Sciatic nerve (tissue), 2 donors: ENCODE measurements around the gene PIP5K1B. TPM values are rescaled to one million over a fixed set of nuclear protein-coding genes. Genes with fewer than 3 reads are reported as not detected.

Source experiments
- ATAC-seq: fragments of 200-7000 bp; cut with Tn5 transposase; one replicate; pipeline ENCODE4 v1.9.1; 2020; ENCODE audit warnings: mild to moderate bottlenecking, moderate library complexity
- DNase-seq: peaks from one replicate; pipeline ENCODE4 v3.0.0-alpha.2; 2020; ENCODE audit warnings: low spot score
- intact Hi-C: fragments of 100-400 bp; cut with DNase I; formaldehyde crosslinking; loops from one replicate; pipeline ENCODE4 v1.14.2; 2022
- total RNA-seq: library from RNA; stranded (reverse); fragmentation: NEBNext Ultra II Directional; extraction: Animal tissue kit (Norgen Biotek cat#: 25700); gene quantifications from one replicate; pipeline ENCODE4 v1.2.1, GENCODE V29; 2021
- donor health status: DM: no; HTN: no; CAD: no.
- donor health status: DM: no; HTN: no; CAD: no.

Gene PIP5K1B
- total RNA-seq, 1 donor from 2014 or later: 2.0 TPM

DNA sequence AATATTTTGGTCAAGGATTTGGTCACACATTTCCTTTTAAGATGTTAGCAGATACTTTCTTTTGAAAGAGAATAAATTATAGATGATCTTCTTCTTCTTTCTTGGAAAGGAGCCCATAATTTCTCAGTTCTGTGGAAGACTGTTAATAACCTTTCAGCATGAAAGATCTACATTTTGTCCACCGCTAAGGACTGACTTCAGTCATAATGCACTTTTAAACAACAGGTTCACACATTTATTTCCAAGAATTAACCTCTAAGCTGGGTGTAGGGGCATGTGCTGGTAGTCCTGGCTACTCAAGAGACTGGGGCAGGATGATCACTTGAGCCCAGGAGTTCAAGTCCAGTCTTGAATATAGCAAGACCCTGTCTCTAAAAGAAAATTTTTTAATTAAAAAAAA, 215.9 kb downstream of the PIP5K1B start:
- ATAC-seq (no peak), DNase-seq (no peak)
- intact Hi-C loops: no loop called here

DNA sequence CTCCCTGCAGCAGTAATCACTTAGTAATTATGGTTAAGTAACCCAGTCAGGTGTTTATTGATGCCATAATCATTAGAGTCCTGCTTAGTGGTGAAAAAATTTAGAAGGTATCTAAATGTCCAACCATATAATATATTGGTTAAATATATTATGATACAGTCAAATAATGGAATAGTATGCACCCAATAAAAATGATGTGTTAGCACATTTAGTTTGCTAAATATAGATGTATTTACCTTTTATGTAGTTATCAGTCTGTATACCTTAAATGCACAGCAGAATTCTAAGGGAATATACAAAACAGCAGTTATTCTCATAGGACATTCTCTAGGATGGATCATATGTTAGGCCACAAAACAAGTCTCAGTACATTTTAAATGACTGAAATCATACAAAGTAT, 218.4 kb downstream of the PIP5K1B start:
- DNase-seq (no peak), ATAC-seq (no peak)
- intact Hi-C loops: no loop called here

DNA sequence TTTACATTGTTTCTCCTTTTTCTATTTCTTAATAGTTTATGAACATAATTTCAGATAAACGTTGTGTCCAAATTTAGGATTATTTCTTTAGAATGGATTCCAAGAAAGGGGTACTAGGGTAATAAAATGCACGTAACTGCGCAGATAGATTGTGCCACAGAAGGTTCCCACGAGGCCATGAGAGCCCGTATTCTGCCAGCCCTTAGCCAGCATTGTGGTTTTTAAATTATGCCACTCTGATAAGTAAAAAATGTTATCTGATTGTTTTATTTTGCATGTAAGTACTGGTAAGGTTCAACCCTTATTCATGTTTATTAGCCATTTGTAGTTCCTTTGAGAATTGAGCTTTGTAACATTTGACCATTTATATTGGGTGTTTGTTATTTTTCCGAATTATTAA, 220.1 kb downstream of the PIP5K1B start:
- intact Hi-C loops: no loop called here
- DNase-seq: no peak

DNA sequence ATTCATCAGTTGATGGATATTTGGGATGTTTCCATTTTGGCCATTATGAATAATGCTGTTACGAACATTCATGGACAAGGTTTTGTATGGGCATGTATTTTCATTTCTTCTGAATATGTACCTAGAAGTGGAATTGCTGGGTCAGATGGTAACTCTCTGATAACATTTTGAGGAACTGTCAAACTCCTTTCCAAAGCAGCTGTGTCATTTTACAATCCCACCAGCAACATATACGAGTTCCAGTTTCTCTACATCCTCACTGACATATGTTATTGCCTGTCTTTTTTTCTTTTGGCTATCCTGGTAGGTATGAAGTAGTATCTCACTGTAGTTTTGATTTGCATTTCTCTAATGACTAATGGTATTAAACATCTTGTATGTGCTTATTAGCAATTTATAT, 222.1 kb downstream of the PIP5K1B start:
- intact Hi-C loops: no loop called here
- no peak for DNase-seq
- ATAC-seq: no peak

More for the DNA sequence above, 220.1 kb downstream of the PIP5K1B start:
- ATAC-seq: no peak

DNA sequence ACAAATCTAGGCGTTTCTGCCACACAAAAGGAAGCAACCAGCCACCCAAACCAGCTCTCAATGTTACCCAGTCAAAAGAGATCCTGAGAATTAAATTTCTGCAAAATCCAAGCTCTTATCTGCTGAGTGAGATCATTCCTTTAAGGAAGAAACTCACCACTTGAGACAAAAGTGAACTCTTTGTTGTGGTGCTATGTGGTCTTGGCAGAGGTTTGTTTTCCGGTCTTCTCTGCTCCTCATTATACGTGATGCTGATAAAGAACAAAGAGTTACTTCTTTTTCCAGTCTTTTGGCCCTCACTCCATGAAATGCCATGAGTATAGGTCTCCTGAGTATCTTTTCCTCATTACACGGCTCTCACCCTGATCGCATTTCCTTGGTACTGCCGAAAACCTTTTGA, 226.8 kb downstream of the PIP5K1B start:
- intact Hi-C loops: no loop called here
- DNase-seq (no peak), ATAC-seq (peak; percentile 39)

DNA sequence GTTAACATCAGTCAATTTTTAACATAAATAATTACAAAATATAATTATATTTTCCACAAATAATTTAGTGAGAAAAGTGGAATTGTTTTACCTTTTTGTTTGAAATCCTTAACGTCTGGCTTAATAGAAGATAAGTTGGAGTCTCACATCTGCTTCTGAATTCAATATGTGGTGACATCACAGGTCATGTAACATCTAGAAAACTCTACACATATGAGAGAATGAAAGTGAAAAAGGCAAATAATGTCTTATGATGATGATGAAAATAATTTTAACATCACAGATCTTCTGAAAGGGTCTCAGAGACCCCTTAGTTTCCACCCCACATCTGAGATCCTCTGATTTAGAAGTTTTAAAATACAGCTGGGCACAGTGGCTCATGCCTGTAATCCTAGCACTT, 227.4 kb downstream of the PIP5K1B start:
- intact Hi-C loops: no loop called here
- ATAC-seq (no peak), DNase-seq (no peak)

DNA sequence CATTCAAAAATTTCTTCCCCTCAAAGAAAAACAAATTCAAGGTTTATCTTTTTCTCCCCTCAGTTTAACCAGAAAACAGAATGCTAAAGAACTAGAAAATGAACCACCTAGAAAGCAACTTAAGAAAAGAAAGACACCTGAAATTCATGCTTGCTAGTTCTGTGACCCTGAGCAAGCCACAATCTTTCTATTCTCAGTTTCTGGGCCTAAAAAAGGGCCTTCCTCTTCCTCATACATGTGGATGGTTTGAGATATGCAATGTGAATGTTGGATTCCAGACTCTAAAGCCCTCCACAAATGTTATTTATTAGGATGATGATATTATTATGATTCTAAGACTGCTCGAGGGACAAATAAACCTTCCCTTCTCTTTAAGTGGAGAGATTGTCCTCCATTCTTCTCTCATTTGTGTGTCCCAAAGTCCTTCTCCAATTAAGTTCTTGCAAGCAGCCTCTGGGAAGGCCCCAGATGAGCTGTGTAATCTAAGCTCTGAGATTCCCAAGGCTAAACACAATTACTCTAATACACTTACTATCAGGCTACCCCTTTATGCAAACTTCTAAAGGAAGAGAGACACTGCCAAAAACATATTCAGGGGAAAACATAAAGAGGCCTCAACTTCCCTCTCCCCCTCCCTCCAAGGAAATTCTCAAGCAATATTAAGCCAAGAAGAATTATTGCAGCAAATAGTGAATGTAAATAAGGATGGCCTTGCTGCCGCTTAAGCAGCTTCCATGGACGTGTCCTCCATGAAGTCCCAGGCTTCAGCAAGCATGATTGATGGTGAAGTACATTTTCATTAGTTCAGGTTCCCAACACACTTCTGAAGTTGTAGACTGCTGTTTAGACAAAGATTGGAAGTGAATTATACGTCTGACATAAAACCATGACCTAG, 228.6 kb downstream of the PIP5K1B start:
- no peak for ATAC-seq
- no peak for DNase-seq
- intact Hi-C loops: no loop called here

DNA sequence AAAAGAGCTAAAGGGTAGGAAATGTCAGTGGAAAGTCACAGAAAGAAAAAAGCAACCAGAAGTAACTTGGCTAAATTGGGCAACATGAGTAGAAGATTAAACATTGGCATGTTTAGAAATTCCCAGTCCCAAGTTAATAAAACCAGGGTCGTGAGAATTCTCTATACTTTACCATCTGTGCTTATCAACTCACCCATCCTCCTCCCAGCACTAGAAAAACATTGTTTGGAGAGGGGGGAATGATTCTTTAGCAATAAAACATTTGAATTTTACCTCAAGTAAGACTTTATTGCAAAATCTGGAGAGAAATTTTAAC, 229.2 kb downstream of the PIP5K1B start:
- intact Hi-C loops: no loop called here
- DNase-seq: no peak
- ATAC-seq: no peak

DNA sequence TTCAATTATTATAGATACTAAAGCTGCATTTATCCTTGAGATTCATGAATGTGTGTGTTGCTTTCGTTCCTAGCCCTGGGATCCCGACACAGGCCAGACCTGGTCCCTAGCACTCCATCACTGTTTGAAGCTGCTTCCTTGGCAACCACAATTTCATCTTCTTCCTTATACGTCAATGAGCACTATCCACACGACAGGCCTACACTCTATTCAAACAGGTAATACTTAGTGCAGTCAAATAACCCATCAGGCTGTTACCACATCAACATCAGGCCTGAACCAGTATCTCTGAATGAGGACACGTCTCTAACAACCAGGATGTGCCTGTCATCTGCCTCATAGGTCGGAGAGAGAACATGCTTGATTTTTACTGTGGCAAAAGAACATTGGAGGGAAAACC, 235.5 kb downstream of the PIP5K1B start:
- intact Hi-C loops: no loop called here
- DNase-seq (no peak), ATAC-seq (no peak)

DNA sequence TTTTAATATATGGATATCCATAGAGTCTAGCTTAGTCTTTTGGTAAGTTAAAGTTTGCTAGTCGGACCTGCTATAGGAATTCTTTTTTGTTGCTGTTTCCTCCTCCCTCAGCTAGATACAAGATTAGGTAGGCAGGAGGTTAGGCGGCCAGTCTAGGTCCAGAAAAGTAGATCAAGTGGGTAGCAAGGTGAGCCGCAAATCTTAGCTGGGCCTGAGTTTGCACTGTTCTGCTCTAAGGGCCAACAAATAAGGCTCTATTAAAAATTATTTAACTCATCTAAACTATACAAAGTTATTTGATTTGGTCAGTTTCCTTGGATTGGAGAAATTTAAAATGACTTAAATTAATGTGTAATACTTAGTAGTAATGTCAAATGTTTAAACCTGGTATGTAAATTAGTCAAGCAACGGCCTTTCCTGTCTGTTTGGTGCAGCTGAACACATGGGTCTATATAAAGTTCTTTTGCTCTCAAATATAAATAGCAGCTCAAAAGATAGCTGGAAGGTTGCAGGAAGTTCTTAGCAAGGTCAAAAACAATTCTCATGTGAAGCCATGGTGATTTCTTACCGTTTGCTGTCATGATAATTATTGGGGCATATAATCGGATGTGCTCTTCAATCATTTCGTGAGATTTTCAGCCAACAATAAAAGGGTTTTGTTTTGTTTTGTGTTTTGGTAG, 236.9 kb downstream of the PIP5K1B start:
- intact Hi-C loops: no loop called here
- DNase-seq: no peak
- no peak for ATAC-seq

DNA sequence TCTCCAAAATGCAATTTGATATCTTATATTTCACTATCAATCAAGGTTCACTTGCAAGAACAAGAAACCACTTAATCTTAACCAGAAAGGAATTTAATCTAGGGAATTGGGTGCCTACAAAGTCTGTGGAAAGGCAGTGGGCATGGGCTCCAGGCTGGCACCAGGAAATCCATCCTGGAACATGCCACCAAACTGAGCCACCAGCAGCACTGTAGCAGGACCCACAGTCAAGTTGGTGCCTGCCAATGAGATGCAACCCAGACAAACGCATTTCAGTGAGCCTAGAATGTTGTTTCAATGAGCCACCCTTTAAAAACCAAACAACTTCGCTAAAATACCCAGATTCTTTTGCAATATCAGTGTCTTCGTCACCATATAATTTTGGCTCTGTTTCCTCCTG, 237.8 kb downstream of the PIP5K1B start:
- DNase-seq (no peak), ATAC-seq (no peak)
- intact Hi-C loops: no loop called here

DNA sequence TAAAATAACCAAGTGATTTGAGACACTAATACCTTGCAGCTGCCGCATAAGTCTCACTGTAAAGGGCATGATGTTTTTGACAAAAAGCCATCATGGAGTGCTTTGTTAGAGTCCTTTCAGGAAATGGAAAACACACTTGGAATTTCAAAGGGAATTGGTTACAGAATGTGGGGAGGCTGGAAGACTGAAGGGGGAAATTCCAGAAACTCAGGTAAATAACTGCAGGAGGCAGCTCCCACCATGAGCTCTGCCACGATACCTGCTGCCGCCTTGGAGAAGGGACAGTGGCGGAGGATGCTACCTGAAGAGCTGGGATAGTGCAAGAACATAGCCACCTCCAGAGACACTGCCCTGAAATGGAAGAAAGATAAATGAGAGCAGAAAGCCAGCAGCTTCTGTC, 242.0 kb downstream of the PIP5K1B start:
- ATAC-seq: no peak
- intact Hi-C loops: no loop called here

DNA sequence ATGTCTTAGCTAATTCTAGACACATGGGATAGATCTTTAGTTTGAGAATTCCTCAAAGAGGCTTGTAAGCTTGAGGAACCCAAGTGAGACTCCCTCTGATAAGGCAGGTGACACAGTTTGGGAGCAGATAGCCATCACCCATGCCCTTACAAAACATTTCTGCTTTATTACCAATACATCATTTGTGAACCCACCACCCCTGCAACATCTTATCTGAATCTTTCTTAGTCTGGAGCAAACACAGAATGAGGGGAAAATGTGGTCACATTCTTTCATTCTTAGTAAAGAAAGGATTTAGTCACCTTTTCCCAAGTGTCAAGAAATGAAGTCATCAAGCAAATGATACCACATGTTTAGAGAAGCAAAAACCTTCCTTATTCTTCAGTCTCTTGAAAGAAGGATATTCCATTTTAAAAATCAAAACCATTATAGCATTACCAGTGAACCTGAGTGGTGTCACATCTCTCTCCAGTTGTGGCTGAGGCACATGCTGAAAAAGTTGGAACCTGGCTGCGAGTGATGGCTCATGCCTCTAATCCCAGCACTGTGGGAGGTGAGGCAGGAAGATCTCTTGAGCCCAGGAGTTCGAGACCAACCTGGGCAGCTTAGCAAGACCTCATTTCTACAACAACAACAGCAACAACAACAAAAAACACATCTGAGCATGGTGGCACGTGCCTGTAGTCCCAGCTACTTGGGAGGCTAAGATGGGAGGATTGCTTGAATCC, 243.0 kb downstream of the PIP5K1B start:
- ATAC-seq (no peak), DNase-seq (no peak)
- intact Hi-C loops: no loop called here

More for the DNA sequence above, 242.0 kb downstream of the PIP5K1B start:
- DNase-seq: no peak

DNA sequence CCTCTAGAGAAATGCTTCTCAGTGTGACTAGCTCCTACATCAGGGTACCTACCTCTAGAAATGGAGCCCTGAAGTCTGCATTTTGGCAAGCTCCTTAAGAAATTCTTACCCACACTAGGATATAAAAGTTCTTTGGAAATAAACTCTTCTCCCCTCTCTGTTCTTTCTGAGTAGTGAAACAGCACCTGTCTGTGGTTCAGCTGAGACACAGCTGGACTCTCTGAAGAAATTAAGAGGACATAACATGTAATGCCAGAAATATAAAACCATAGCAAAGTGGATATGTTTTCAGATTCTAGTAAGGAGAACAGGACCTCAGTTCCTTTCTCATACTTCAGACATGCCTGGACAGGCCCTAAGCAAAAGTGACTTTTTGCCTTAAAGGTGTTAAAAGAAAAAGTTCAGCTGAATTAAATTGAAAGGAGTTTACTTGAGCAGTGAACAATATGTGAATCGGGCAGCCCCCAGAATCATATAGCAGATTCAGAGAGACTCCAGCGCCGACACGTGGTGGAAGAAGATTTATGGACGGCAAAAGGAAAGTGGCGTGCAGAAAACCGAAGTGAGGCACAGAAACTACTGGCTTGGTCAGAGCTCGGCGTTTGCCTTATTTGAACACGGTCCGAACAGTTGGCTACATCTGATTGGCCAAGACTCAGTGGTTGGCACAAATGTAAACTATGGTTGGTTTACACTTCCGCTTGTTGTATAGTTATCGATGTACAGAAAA, 244.4 kb downstream of the PIP5K1B start:
- peak; percentile 56 for DNase-seq
- intact Hi-C loops: no loop called here
- no peak for ATAC-seq

DNA sequence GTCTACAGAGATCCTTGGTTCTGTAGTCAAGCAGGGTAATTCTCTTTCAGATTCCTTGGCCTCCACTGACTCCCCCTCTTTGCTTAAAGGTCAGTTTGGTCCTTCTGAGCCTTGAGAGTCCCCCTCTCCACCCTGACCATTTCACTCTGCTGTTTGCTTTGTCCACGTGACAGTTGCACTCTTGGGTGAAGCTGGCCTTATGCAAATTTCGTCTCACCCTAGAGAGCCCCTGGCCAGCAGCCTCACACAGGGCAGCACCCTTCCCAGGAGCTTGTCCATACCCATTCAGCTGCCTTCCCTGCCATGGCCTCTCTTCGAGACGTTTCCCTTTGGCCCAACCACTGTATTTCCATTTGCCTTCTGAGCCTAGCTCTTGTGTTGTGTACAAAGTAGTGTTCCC, 245.1 kb downstream of the PIP5K1B start:
- DNase-seq (no peak), ATAC-seq (no peak)
- intact Hi-C loops: no loop called here

DNA sequence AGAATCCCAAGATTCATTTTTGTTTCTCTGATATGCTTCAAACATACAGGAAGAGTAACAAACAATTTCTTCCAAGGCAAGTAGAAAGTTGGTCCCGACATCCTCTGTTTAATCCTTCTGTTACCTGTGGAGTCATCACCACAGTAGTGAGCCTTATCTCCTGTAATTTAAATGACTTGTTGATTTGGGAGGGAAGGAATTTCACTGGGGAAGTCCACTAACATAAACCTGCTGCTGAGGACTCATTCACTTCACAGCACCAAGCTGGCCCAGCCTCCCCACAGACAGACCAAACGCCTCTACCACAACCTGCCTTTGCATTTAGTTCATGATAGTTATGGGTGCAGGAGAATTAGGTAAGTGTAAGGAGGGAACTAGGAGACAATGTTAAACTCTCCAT, 245.6 kb downstream of the PIP5K1B start:
- no peak for ATAC-seq
- intact Hi-C loops: no loop called here
- no peak for DNase-seq

DNA sequence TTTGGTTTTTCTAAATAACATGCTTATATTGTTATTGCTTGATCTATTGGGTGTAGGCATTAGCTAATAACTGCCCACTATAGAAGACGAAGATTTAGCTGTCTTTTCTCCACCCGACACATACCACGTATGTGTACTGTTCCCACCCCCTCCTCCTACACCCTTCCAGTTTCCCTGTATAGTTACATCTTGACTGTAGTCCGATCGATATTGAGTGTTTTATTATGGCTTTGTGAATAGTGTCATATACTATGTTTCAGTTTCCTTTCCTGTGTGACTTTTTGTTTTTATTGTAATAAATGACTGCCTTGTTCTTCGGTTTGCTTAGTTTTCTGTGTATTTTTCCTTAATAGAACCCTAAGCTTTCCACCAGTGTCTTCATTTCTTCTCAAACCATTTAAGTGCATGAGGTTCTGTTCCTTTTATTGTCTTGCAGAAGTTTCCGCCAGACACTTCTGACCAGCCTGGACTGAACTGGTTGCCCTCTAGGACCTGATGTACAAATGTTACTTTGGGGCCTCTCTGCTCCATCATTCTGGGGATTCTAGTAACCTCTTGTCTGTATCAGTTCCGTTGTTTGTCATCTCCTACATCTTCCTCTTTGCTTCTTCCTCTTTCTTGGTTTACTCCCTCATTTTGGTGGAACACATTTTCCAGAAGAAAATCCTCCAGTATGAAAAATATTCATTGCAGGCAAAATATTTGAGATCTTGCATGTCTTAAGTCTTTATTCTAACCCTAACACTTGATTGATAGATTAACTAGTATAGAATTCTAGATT, 247.0 kb downstream of the PIP5K1B start:
- intact Hi-C loops: no loop called here
- peak; percentile 44 for ATAC-seq

DNA sequence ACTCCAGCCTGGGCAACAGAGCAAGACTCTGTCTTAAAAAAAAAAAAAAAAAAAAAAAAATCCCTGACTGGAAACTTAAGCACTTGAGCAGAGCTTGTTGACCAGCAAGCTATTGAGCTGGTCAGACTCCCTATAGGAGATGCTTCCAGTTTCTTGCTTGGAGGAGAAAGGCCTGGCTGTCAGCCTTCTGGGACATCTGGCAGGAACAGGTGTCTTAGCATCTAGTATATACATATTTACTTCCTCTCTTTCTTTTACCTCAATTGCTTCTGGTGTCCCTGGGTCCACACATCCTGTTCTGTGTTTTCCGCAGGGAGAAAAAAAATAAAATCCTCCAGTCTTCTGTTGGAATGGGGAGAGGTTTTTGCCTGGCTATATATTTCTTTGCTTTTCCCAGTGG, 248.7 kb downstream of the PIP5K1B start:
- no peak for ATAC-seq
- intact Hi-C loops: no loop called here
- DNase-seq: no peak

More for the DNA sequence above, 247.0 kb downstream of the PIP5K1B start:
- no peak for DNase-seq

DNA sequence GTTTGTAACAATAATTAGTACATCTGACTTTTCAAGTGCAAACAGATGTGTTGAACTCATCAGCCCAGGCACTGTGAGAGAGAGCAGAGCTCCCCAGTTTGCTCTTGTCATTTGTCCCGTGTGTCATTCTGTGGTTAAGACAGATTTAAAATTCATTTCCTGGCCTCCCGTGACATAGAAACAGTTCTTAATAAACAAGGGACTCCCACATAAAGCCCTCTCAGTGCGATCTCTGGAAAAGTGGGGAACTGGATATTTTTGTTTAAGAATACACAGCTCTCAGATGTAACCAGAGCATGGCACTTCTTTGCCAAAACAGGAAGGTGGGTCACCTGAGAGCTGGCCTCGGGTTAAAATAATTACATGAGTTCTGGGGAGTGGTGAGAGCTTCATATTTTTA, 250.3 kb downstream of the PIP5K1B start:
- ATAC-seq (no peak), DNase-seq (no peak)
- intact Hi-C loops: no loop called here
